ENCODE measurements around the gene IFNG.

The IFNG gene

GRCh38 chr12:68163560-68164081, 4.1 kb upstream of the IFNG start:
- no peak for DNase-seq

GRCh38 chr12:68162374-68162773, 2.8 kb upstream of the IFNG start:
- no peak for DNase-seq

GRCh38 chr12:68158432-68158831, 1.1 kb downstream of the IFNG start:
- DNase-seq: peak; percentile 17

GRCh38 chr12:68157380-68157779, 2.2 kb downstream of the IFNG start:
- DNase-seq: no peak

- no peak for DNase-seq
Observed at GRCh38 chr12:68156636-68157035, 2.9 kb downstream of the IFNG start.

GRCh38 chr12:68154779-68155178, 4.8 kb downstream of the IFNG start:
- DNase-seq: no peak

GRCh38 chr12:68148261-68148951, 11.1 kb downstream of the IFNG start:
- DNase-seq: no peak

GRCh38 chr12:68140556-68140955, 19.0 kb downstream of the IFNG start:
- DNase-seq: no peak

- DNase-seq: no peak
Observed at GRCh38 chr12:68139941-68140340, 19.6 kb downstream of the IFNG start.

GRCh38 chr12:68139001-68139400, 20.5 kb downstream of the IFNG start:
- no peak for DNase-seq

- DNase-seq: no peak
Observed at GRCh38 chr12:68138480-68138879, 21.1 kb downstream of the IFNG start.

GRCh38 chr12:68137335-68137830, 22.2 kb downstream of the IFNG start:
- DNase-seq: no peak

- no peak for DNase-seq
Observed at GRCh38 chr12:68135520-68135919, 24.0 kb downstream of the IFNG start.

GRCh38 chr12:68131867-68132414, 27.6 kb downstream of the IFNG start:
- DNase-seq: no peak

GRCh38 chr12:68129979-68130378, 29.6 kb downstream of the IFNG start:
- DNase-seq: no peak

- no peak for DNase-seq
Observed at GRCh38 chr12:68122236-68122920, 37.2 kb downstream of the IFNG start.

GRCh38 chr12:68121143-68121542, 38.4 kb downstream of the IFNG start:
- DNase-seq: no peak

- peak; percentile 70 for DNase-seq
Observed at GRCh38 chr12:68119724-68120211, 39.8 kb downstream of the IFNG start.

- no peak for DNase-seq
Observed at GRCh38 chr12:68119250-68119649, 40.3 kb downstream of the IFNG start.

GRCh38 chr12:68118096-68118755, 41.3 kb downstream of the IFNG start:
- no peak for DNase-seq

- no peak for DNase-seq
Observed at GRCh38 chr12:68117661-68118060, 41.9 kb downstream of the IFNG start.

GRCh38 chr12:68115281-68115680, 44.3 kb downstream of the IFNG start:
- no peak for DNase-seq

- no peak for DNase-seq
Observed at GRCh38 chr12:68114606-68115005, 44.9 kb downstream of the IFNG start.

Measured in NCI-H748 treated with DMSO at 0.1 percent for 48 hours (cell line).